Measurements from ENCODE around the gene PAPPA2. TPM values are rescaled to one million over a fixed set of nuclear protein-coding genes. Genes with fewer than 3 reads are reported as not detected.

The PAPPA2 gene
- total RNA-seq, 1 experiment from 2014 or later, result 0.03 TPM

DNA sequence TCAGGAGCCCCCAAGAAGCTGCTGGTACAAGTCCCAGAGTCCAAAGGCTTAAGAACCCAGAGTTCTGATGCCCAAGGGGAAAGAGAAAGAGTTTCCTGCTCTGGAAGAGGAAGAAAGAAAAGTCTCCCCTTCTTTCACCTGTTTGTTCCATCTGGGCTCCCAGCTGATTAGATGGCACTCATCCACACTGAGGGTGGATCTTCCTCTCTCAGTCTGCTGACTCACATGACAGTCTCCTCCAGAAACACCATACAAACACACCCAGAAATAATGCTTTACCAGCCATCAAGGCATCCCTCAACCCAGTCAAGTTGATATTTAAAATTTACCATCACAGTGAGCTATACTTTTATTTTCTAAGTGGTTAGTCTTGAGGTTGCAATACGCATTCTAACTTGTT lies 257.9 kb downstream of the PAPPA2 start:
- Histone ChIP-seq H3K27ac (ENCODE audit: low read length) (no peak overlapping the region), H3K27me3 (ENCODE audit: control insufficient read depth, insufficient read depth, low read length) (no peaks in the 10 kb centered on the region; the same call in 1 of the 2 replicates), H3K4me3 (ENCODE audit: low read depth in 2 of 2, low read length in 2 of 2) (no peak overlapping the region), H3K36me3 (ENCODE audit: control insufficient read depth, insufficient read depth, low read length) (no peaks in the 10 kb centered on the region), H3K9me3 (ENCODE audit: control insufficient read depth, insufficient read depth, low read depth, low read length) (no peaks in the 10 kb centered on the region), H3K4me1 (ENCODE audit: control insufficient read depth, insufficient read depth, low read length) (no peaks in the 10 kb centered on the region; the same call in 1 of the 2 replicates)
- intact Hi-C loops (cut with micrococcal nuclease; ENCODE audit: unreplicated experiment), result no loop called here
- BruUV-seq (replicated peaks), result no TSS peak
- TF ChIP-seq SIN3A (IDR thresholded peaks at IDR 0.05; ENCODE audit: borderline replicate concordance, insufficient read depth, low read depth, low read length) (no peak), POLR2AphosphoS5 (IDR thresholded peaks at IDR 0.05; ENCODE audit: low read depth, low read length) (no peak), TCF7L2 (IDR thresholded peaks at IDR 0.05; ENCODE audit: low read depth, low read length) (no peak)
- TF ChIP-seq, protein P1, sequence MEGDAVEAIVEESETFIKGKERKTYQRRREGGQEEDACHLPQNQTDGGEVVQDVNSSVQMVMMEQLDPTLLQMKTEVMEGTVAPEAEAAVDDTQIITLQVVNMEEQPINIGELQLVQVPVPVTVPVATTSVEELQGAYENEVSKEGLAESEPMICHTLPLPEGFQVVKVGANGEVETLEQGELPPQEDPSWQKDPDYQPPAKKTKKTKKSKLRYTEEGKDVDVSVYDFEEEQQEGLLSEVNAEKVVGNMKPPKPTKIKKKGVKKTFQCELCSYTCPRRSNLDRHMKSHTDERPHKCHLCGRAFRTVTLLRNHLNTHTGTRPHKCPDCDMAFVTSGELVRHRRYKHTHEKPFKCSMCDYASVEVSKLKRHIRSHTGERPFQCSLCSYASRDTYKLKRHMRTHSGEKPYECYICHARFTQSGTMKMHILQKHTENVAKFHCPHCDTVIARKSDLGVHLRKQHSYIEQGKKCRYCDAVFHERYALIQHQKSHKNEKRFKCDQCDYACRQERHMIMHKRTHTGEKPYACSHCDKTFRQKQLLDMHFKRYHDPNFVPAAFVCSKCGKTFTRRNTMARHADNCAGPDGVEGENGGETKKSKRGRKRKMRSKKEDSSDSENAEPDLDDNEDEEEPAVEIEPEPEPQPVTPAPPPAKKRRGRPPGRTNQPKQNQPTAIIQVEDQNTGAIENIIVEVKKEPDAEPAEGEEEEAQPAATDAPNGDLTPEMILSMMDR (IDR thresholded peaks at IDR 0.05), result no peak
- TF ChIP-seq, protein P2, sequence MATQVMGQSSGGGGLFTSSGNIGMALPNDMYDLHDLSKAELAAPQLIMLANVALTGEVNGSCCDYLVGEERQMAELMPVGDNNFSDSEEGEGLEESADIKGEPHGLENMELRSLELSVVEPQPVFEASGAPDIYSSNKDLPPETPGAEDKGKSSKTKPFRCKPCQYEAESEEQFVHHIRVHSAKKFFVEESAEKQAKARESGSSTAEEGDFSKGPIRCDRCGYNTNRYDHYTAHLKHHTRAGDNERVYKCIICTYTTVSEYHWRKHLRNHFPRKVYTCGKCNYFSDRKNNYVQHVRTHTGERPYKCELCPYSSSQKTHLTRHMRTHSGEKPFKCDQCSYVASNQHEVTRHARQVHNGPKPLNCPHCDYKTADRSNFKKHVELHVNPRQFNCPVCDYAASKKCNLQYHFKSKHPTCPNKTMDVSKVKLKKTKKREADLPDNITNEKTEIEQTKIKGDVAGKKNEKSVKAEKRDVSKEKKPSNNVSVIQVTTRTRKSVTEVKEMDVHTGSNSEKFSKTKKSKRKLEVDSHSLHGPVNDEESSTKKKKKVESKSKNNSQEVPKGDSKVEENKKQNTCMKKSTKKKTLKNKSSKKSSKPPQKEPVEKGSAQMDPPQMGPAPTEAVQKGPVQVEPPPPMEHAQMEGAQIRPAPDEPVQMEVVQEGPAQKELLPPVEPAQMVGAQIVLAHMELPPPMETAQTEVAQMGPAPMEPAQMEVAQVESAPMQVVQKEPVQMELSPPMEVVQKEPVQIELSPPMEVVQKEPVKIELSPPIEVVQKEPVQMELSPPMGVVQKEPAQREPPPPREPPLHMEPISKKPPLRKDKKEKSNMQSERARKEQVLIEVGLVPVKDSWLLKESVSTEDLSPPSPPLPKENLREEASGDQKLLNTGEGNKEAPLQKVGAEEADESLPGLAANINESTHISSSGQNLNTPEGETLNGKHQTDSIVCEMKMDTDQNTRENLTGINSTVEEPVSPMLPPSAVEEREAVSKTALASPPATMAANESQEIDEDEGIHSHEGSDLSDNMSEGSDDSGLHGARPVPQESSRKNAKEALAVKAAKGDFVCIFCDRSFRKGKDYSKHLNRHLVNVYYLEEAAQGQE (IDR thresholded peaks at IDR 0.05; ENCODE audit: insufficient read depth in 1 of 2, low read depth in 2 of 2, low read length in 1 of 2), result no peak
- ChIA-PET CTCF (no interaction called here), POLR2A (no interaction called here)
- ATAC-seq, result no peak
- in situ Hi-C loops (cut with HindIII; ENCODE audit: low pct_unique_long_range_greater_than_20kb, low sequenced_read_pairs), result no loop called here
- no peak for DNase-seq (ENCODE audit: low read depth, low spot score)

DNA sequence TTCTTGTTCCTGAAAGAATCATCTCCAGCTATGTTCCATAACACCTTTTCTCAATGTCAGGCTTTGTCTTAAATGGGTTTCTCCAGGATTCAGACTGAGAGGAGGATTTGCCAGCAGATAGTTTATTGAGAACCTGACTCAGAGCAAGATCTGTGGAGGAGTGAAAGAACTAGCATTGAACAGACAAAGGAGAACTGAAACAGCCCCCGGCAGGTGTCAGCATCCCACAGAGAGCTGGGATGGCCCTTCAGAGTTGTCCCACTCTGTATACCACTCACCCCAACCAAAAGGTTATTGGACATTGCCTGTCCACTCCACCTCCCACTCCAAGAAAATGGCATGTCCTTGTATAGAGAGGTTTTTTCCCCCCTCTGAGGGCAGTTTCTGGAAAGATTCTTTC lies 270.7 kb downstream of the PAPPA2 start:
- in situ Hi-C loops (cut with HindIII; ENCODE audit: low pct_unique_long_range_greater_than_20kb, low sequenced_read_pairs) (no loop called here), intact Hi-C loops (cut with micrococcal nuclease; ENCODE audit: unreplicated experiment) (no loop called here)
- BruUV-seq (replicated peaks), result no TSS peak
- no peak overlapping the region for H3K27ac ChIP-seq (ENCODE audit: low read length)
- H3K36me3 ChIP-seq (ENCODE audit: control insufficient read depth, insufficient read depth, low read length), result no peaks in the 10 kb centered on the region
- H3K27me3 ChIP-seq (ENCODE audit: control insufficient read depth, insufficient read depth, low read length), result no peaks in the 10 kb centered on the region
- no peaks in the 10 kb centered on the region for H3K9me3 ChIP-seq (ENCODE audit: control insufficient read depth, insufficient read depth, low read depth, low read length)
- H3K4me1 ChIP-seq (ENCODE audit: control insufficient read depth, insufficient read depth, low read length), result no peaks in the 10 kb centered on the region
- H3K4me3 ChIP-seq (ENCODE audit: low read depth in 2 of 2, low read length in 2 of 2), result no peak overlapping the region
- ChIA-PET CTCF (no interaction called here), POLR2A (no interaction called here)
- DNase-seq (ENCODE audit: low read depth, low spot score), result no peak
- TF ChIP-seq POLR2AphosphoS5 (IDR thresholded peaks at IDR 0.05; ENCODE audit: low read depth, low read length) (no peak), TCF7L2 (IDR thresholded peaks at IDR 0.05; ENCODE audit: low read depth, low read length) (no peak), SIN3A (IDR thresholded peaks at IDR 0.05; ENCODE audit: borderline replicate concordance, insufficient read depth, low read depth, low read length) (no peak)
- TF ChIP-seq, protein P2 (IDR thresholded peaks at IDR 0.05; ENCODE audit: insufficient read depth in 1 of 2, low read depth in 2 of 2, low read length in 1 of 2), result no peak
- ATAC-seq, result no peak
